T-helper 22 cell (primary cell): Measurements from ENCODE around the gene GLUD1.
"Not testable (repeated sequence)": the region's sequence is repeated elsewhere in the genome, so short reads cannot be mapped to it uniquely, and the experiment has no call there.

Experiments
- DNase-seq: peaks from one replicate; pipeline ENCODE4 v3.0.0-alpha.2; 2020; ENCODE audit warnings: low read depth

Gene GLUD1

GRCh38 chr10:87089746-87090145, 4.9 kb downstream of the GLUD1 start:
- no peak for DNase-seq

DNA sequence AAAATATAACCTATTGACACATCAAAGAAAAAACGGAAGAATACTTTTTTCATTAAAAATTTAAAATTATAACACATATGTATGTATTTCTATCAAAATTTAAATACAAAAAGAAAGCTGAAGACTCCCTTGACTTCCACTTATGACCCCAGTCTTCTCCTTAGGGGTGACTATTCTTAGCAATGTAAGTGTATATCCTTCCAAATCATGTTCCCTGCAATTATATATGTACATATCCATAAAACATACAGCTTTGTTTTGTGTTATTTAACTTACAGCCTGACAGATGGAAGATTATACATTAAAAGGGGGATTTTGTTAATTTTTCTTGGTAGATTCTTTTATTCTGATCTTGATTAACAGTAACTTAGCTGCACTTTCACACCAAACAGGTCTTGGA, 9.1 kb downstream of the GLUD1 start:
- DNase-seq: no peak

- DNase-seq: not testable (repeated sequence)
Observed at GRCh38 chr10:87084291-87084782, 10.3 kb downstream of the GLUD1 start.

GRCh38 chr10:87083576-87084290, 10.9 kb downstream of the GLUD1 start:
- peak; percentile 50 for DNase-seq

DNA sequence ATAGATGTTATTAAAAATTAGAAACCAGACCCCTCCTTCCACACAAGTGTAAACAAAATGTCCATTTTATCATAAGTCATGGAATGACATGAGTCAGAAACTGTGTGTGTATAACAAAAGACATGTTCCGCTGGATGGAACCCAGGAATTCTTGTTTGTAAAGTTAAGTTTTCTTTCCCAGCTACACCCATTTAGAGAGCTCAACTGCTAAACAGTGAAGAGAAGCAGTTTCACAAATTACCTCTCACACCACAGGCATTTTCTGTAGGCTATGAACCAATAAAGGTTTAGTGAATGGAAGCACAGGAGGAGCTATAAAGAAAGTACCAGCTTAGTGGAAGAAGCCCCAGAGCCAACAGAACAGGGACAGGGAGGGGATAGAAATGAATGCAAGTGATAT, 12.4 kb downstream of the GLUD1 start:
- not testable (repeated sequence) for DNase-seq

DNA sequence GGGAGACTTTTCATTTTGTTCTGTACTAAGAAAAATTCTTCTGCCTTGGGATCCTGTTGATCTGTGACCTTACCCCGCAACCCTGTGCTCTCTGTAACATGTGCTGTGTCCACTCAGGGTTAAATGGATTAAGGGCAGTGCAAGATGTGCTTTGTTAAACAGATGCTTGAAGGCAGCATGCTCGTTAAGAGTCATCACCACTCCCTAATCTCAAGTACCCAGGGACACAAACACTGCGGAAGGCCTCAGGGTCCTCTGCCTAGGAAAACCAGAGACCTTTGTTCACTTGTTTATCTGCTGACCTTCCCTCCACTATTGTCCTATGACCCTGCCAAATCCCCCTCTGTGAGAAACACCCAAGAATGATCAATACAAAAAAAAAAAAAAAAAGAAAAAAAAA, 13.1 kb downstream of the GLUD1 start:
- DNase-seq: not testable (repeated sequence)

DNA sequence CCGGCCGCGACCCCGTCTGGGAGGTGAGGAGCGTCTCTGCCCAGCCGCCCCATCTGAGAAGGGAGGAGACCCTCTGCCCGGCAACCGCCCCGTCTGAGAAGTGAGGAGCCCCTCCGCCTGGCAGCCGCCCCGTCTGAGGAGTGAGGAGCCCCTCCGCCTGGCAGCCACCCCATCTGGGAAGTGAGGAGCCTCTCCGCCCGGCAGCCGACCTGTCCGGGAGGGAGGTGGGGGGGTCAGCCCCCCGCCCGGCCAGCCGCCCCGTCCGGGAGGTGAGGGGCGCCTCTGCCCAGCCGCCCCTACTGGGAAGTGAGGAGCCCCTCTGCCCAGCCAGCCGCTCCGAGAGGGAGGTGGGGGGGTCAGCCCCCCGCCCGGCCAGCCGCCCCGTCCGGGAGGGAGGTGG, 14.0 kb downstream of the GLUD1 start:
- not testable (repeated sequence) for DNase-seq

GRCh38 chr10:87079106-87079836, 15.4 kb downstream of the GLUD1 start:
- DNase-seq: no peak

DNA sequence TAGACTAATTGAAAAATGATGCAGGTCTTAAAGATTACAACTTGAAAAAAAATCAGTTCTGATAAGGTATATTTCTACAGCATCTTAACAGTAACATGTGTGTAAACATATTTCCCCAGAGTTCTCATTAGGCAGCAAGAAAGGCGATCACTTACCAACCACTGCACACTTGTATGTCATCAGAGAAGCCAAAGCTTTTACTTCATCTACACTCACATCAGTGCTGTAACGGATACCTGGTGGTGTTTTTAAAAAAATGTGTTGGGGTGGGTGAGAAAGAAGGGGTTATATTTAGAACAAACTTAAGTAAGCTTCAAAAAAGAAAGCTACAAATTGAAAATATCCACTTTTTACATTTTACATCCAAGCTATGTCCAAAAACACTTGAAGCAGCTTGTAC, 18.2 kb downstream of the GLUD1 start:
- DNase-seq: not testable (repeated sequence)

DNA sequence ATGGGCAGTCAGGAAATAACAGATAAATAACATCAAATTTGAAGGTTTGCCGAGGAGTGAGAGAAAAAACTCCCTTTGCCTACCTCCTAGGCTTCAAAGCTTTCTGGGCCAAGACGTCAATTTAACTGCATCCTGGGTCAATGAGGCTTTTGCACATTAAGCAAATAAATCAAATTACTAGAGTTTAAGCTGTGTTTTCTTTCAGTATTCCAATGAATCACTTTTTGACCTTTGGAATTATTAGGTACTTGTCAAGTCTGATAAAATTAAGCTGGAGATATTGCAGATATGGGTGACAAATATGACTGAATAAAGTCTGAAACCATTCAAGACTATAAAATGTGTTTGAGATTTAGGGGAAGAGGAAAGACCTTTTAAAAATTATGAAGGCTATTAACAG, 22.2 kb downstream of the GLUD1 start:
- no peak for DNase-seq

DNA sequence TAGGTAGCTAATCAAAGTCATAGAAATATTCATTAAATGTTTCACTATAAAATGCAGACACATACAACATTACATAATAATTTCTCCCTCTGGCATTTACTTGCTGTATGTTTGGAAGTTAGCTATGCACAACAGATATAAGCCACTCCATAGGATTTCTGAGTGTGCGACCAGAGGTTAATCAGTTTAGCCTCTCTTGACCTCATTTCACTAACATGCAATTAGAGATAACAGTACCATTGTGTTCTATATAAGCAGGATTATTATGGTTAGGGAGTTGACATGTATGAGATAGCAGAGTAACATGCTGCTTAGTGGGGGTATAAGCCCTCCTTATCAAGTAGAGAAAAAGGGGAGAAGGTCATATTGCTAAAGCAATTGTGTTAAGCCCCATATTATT, 26.4 kb downstream of the GLUD1 start:
- DNase-seq: no peak

- no peak for DNase-seq
Observed at GRCh38 chr10:87066865-87067264, 27.8 kb downstream of the GLUD1 start.

GRCh38 chr10:87066178-87066577, 28.5 kb downstream of the GLUD1 start:
- no peak for DNase-seq

DNA sequence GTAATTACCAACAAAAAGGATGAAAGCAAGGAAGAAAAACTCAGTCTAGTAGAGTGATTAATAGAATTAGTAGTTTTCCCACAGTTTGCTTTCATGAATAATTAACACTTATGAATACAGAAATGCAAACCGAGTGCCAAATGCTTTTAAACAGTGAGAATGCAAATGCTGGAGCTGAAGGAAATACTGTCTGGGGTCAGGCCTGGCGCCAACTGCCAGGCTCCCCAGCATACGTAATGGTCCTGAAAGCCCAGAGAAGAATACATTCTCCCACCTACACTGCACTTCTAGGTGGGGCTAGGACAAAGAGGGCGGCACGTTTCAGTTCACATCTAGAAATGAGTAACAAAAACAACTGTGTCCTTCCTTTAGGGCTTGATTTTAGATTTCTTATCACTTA, 30.0 kb downstream of the GLUD1 start:
- no peak for DNase-seq

DNA sequence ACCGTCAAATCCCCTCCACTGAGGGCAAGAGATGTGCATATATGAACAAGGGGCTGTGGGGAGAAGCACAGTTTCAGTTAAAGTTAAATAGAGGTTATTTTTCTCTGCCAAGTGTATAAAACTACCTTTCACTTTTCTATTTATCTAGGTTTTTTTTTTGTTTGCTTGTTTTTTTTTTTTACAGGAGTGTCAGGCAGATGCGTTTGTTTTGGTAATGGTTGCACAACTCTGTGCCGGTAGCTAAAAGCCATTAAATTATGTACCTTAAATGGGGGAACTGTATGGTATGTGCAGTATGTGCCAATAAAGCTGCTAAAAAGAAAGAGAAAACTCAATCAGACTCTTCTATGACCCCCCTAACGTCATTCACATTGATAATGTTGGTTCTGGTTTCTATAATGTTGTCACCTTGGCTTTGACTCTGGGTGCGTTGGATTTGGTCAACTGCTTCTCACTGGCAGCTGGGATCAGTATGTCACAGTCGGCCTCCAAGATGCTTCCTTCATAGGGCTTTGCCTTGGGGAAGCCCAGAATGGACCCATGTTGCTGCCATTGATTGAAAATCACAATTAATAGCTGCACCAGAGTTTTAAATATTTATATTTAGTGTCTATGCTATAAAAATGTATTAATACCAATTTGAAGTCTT, 34.2 kb downstream of the GLUD1 start:
- no peak for DNase-seq

DNA sequence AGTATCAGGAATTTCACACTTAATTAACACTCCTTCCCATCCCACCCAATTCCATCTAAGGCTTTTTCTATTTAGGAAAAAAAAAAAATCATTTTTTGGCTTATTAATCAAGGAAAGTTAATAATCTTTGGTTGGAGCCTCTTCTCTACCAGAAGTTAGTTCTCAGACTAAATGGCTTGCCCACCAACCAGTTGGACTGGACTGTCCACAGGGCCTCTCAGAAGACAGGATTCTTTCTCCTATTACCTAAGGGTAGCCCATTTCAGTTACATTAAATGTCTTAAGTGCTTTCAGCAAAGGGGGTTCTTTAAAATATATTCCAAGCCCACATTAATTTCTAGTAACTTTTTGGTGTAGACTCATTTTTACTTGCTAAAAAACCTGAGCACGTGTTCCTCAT, 35.2 kb downstream of the GLUD1 start:
- no peak for DNase-seq

- no peak for DNase-seq
Observed at GRCh38 chr10:87058171-87058570, 36.5 kb downstream of the GLUD1 start.

- DNase-seq: no peak
Observed at GRCh38 chr10:87054373-87055295, 40.0 kb downstream of the GLUD1 start.

DNA sequence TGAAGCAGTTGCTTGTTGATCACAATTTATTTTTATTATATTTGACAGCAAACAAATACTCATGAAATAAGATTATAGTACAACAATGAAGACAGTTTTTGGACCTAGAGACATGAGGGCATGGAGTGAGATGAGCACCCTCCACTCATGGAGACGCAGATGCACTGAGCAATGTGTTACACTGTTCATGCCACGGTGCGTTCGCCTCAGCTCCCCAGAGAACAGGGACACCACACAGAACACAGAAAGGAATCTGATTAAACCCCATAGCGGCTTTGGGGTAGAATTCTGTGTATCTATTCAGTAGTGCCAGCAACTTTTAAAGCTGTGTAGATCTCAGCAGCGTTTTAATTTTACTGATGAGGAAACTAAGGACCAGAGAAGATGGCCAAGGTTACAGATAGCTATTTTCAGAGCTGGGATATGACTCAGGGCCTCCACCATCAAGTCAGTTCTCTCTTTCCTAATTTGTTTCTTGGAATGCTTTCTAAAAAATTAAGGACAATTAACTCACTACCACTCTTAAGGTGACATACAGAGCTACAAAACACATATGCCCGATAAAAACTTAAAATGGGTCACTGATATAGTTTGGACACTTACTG, 41.0 kb downstream of the GLUD1 start:
- DNase-seq: no peak

DNA sequence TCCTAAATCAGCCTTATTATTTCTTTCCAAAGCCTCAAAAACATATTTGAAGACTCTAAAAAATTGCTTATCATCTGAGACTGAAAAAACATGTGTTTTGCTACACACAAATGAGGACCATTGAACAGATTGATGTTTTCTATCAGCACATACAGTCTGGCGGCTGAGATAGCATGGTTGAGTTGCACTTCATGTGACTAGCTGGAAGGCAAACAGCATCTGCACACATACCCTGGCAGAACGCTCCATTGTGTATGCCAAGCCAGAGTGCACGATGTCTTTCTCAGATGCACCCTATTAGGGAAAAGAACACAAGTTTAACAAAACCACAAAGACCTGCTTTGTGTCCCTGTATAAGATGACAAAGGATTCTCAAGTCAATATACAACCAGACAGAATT, 41.5 kb downstream of the GLUD1 start:
- DNase-seq: no peak

- no peak for DNase-seq
Observed at GRCh38 chr10:87045434-87045938, 49.2 kb downstream of the GLUD1 start.
